HepG2 (cell line): ENCODE data around the gene TNFSF10. TPM values are rescaled to one million over a fixed set of nuclear protein-coding genes. Genes with fewer than 3 reads are reported as not detected.
A peak's percentile ranks its signal among the peaks of the same experiment; 100 is the strongest.

Source experiments
- ATAC-seq: fragments of 200-7000 bp; cut with Tn5 transposase; 3 replicates; pipeline ENCODE4 v1.9.1; 2020; ENCODE audit warnings: mild to moderate bottlenecking, moderate library complexity
- BruUV-seq: library from RNA; stranded (reverse); fragments of 400-500 nt; replicated peaks from 2 replicates; lab custom pipeline; 2021; lab: Mats Ljungman, UMichigan
- CTCF ChIA-PET: fragments of 300-600 bp; formaldehyde crosslinking; extraction: SDS; loops from one replicate; lab custom pipeline; 2021; ENCODE audit warnings: low total read pairs, inconsistent platforms, low intra/inter-chr PET ratio; lab: Yijun Ruan, JAX
- POLR2A ChIA-PET: fragments of 350-600 bp; sonication (Branson Sonifier 250); formaldehyde crosslinking; loops from one replicate; lab custom pipeline; 2020; ENCODE audit warnings: antibody characterized with exemption, inconsistent platforms; lab: Yijun Ruan, JAX
- DNase-seq: peaks from one replicate; pipeline ENCODE4 v3.0.0-alpha.2; 2015; ENCODE audit warnings: low spot score
- FAIRE-seq: peaks from 3 replicates; lab custom pipeline; 2011; peaks lifted over from hg19 to GRCh38; lab: Jason Lieb, UNC
- H2AFZ ChIP-seq: one replicate; pipeline ENCODE4 v1.6.1; 2011; ENCODE audit warnings: low read length, inconsistent platforms
- H3K27ac ChIP-seq: fragments of 300-600 bp; 3 replicates; pipeline ENCODE4 v1.8.0; 2011; ENCODE audit warnings: mixed run types, mild to moderate bottlenecking, mixed read lengths, low read length, inconsistent platforms; ENCODE audit not compliant: insufficient read depth; ENCODE audit errors: extremely low read length
- H3K27me3 ChIP-seq, 2 experiments: fragments of 200-600 bp in 1 of 2; 2 replicates in 1 of 2; 3 replicates in 1 of 2; pipeline versions ENCODE4 v1.6.0 to v1.8.0; 2011; ENCODE audit warnings: low read length in 2 of 2, mild to moderate bottlenecking in 2 of 2, moderate library complexity in 2 of 2, inconsistent platforms in 1 of 2; ENCODE audit not compliant: insufficient read depth in 2 of 2, control insufficient read depth in 1 of 2
- H3K36me3 ChIP-seq, 2 experiments: fragments of 200-600 bp in 1 of 2; replicated peaks in 1 of 2; 2 replicates in 1 of 2; 3 replicates in 1 of 2; pipeline versions ENCODE4 v1.5.1 to v1.8.0; 2011; ENCODE audit warnings: low read length in 2 of 2, inconsistent platforms in 1 of 2; ENCODE audit not compliant: insufficient read depth in 2 of 2, control insufficient read depth in 1 of 2
- H3K4me1 ChIP-seq: 2 replicates; pipeline ENCODE4 v1.5.1; 2012; ENCODE audit warnings: low read length, inconsistent platforms; ENCODE audit not compliant: insufficient read depth
- H3K4me2 ChIP-seq: 2 replicates; pipeline ENCODE4 v1.6.0; 2011; ENCODE audit warnings: low read depth, low read length, inconsistent platforms
- H3K4me3 ChIP-seq, 3 experiments: fragments of 200-600 bp in 1 of 3; sonication (generic), shearing (Covaris generic) in 1 of 3; replicated peaks in 1 of 3; 2 replicates each; pipeline ENCODE4 v1.5.1; 2011 to 2016; ENCODE audit warnings: low read length in 3 of 3, inconsistent platforms in 2 of 3, low read depth in 2 of 3, mild to moderate bottlenecking in 2 of 3, control low read depth in 1 of 3, mixed read lengths in 1 of 3; ENCODE audit not compliant: insufficient read depth in 1 of 3
- H3K79me2 ChIP-seq: one replicate; pipeline ENCODE4 v1.6.1; 2011; ENCODE audit warnings: low read length, inconsistent platforms; ENCODE audit not compliant: insufficient read depth
- H3K9ac ChIP-seq: 2 replicates; pipeline ENCODE4 v1.6.0; 2011; ENCODE audit warnings: mild to moderate bottlenecking, low read depth, low read length, inconsistent platforms; ENCODE audit not compliant: insufficient read depth
- H3K9me3 ChIP-seq: 2 replicates; pipeline ENCODE4 v1.5.1; 2012; ENCODE audit warnings: mild to moderate bottlenecking, low read length
- H4K20me1 ChIP-seq: 2 replicates; pipeline ENCODE4 v1.6.0; 2011; ENCODE audit warnings: inconsistent platforms, mild to moderate bottlenecking, low read length, moderate library complexity; ENCODE audit not compliant: insufficient read depth
- ARID2 ChIP-seq: sonication (generic); formaldehyde crosslinking; IDR thresholded peaks from 2 replicates; pipeline ENCODE4 v1.8.1; 2022; ENCODE audit warnings: mild to moderate bottlenecking, missing genetic modification reagents, borderline replicate concordance
- ARID3A ChIP-seq: IDR thresholded peaks from 2 replicates; pipeline ENCODE4 v1.6.1; 2012; ENCODE audit warnings: low read depth, low read length, improper control_type of control experiment
- GPBP1L1 ChIP-seq: sonication (generic); formaldehyde crosslinking; IDR thresholded peaks from 2 replicates; pipeline ENCODE4 v1.5.0; 2020; ENCODE audit warnings: mild to moderate bottlenecking, missing genetic modification reagents
- HINFP ChIP-seq: sonication (generic); formaldehyde crosslinking; IDR thresholded peaks from 2 replicates; pipeline ENCODE4 v1.4.0; 2020; ENCODE audit warnings: low read depth, mild to moderate bottlenecking, missing genetic modification reagents
- HMG20A ChIP-seq: IDR thresholded peaks from 2 replicates; pipeline ENCODE4 v1.6.1; 2016; ENCODE audit warnings: borderline replicate concordance
- NR2F6 ChIP-seq, 2 experiments: IDR thresholded peaks; 2 replicates each; pipeline ENCODE4 v1.6.1; 2016; ENCODE audit warnings: antibody characterized with exemption in 1 of 2, mild to moderate bottlenecking in 1 of 2
- PITX1 ChIP-seq: sonication (generic); formaldehyde crosslinking; IDR thresholded peaks from 2 replicates; pipeline ENCODE4 v1.5.1; 2020; ENCODE audit warnings: mild to moderate bottlenecking, missing genetic modification reagents
- RBM39 ChIP-seq: fragments of 200-400 bp; formaldehyde crosslinking; IDR thresholded peaks from one replicate; pipeline ENCODE4 v1.6.1; 2018; ENCODE audit warnings: antibody characterized with exemption, mild to moderate bottlenecking, low read depth, low read length; ENCODE audit not compliant: poor library complexity, severe bottlenecking
- SP140L ChIP-seq: sonication (generic); formaldehyde crosslinking; IDR thresholded peaks from 2 replicates; pipeline ENCODE4 v1.4.0; 2020; ENCODE audit warnings: missing genetic modification reagents, borderline replicate concordance
- ZFY ChIP-seq: sonication (generic); formaldehyde crosslinking; IDR thresholded peaks from 2 replicates; pipeline ENCODE4 v1.4.0; 2020; ENCODE audit warnings: missing genetic modification reagents
- ZHX2 ChIP-seq, 2 experiments: sonication (generic) in 1 of 2; formaldehyde crosslinking in 1 of 2; IDR thresholded peaks; 2 replicates each; pipeline versions ENCODE4 v1.6.1 to v1.9.0; 2014 to 2022; ENCODE audit warnings: antibody characterized with exemption in 1 of 2, borderline replicate concordance in 1 of 2, inconsistent platforms in 1 of 2, low read depth in 1 of 2, missing genetic modification reagents in 1 of 2
- ZNF644 ChIP-seq: IDR thresholded peaks from 2 replicates; pipeline ENCODE4 v1.6.1; 2016; ENCODE audit warnings: low read depth
- WGBS: methylation state at CpG from one replicate; pipeline ENCODE4 v1.1.6; 2017; ENCODE audit warnings: low lambda C conversion rate; 5-methylcytosine and 5-hydroxymethylcytosine counted together
- in situ Hi-C: cut with HindIII; loops from 2 replicates; pipeline ENCODE4 v1.10.0; 2017; ENCODE audit warnings: low pct_unique_long_range_greater_than_20kb; ENCODE audit not compliant: extremely low pct_ligation_motif_present
- intact Hi-C: fragments of 100-400 bp; cut with micrococcal nuclease; formaldehyde crosslinking; loops from one replicate; pipeline ENCODE4 v1.10.0; 2022; ENCODE audit not compliant: unreplicated experiment
- polyA plus RNA-seq, 8 experiments: library from polyadenylated mRNA; depleted of rRNA in 3 of 8; stranded (reverse) in 7 of 8; unstranded in 1 of 8; fragments of >200 nt; fragmentation: Illumina TruSeq in 4 of 8; extraction: Trizol in 4 of 8; gene quantifications; 2 replicates each; pipeline versions ENCODE4 v1.2.1 to v1.2.3, GENCODE V29; 2011 to 2016; ENCODE audit warnings: low read depth in 4 of 8, missing spikeins in 1 of 8, mixed read lengths in 1 of 8; ENCODE audit not compliant: insufficient read depth in 1 of 8
- total RNA-seq, 5 experiments: library from RNA; depleted of rRNA; stranded (reverse); fragments of >200 nt; fragmentation: Illumina TruSeq; extraction: Trizol; gene quantifications; 2 replicates each; pipeline ENCODE4 v1.2.3, GENCODE V29; 2016; ENCODE audit warnings: low read depth in 1 of 5

TNFSF10 gene
- total and polyA plus RNA-seq, 2 of the 13 experiments (the other 11 are each of a cell fraction or from before 2014, with no cell fraction given) = 8.4 to 9.9 TPM

- 63% methylated on average over 3 of the region's 3 CpGs for WGBS
- CTCF ChIA-PET = no interaction called here
- H3K4me3 ChIP-seq = no peak overlapping the region
- TF ChIP-seq SP140L (CRISPR knock-in tag) = no peak
- TF ChIP-seq HINFP (CRISPR knock-in tag) = no peak
- 0 out of 2 replicates have a peak, but pooled peaks have one; percentile 10 for TF ChIP-seq ZNF644
- no peak for TF ChIP-seq RBM39
- no peak for TF ChIP-seq NR2F6 (IDR thresholded peaks at IDR 0.05)
- TF ChIP-seq NR2F6 (CRISPR knock-in tag; IDR thresholded peaks at IDR 0.05) = no peak
- no peak for TF ChIP-seq PITX1
- TF ChIP-seq GPBP1L1 (CRISPR knock-in tag) = no peak
- no peak for TF ChIP-seq ARID2
- TF ChIP-seq ARID3A = no peak
- TF ChIP-seq ZHX2 (IDR thresholded peaks at IDR 0.05; ENCODE audit: low read depth) = no peak
- no peak for TF ChIP-seq ZHX2 (CRISPR knock-in tag; IDR thresholded peaks at IDR 0.05; ENCODE audit: borderline replicate concordance)
- TF ChIP-seq HMG20A (CRISPR knock-in tag) = no peak
- no peak for TF ChIP-seq ZFY (CRISPR knock-in tag)
These were observed 34.4 kb upstream of the TNFSF10 start for GRCh38 chr3:172557515-172558220.

More at GRCh38 chr3:172557515-172558220, 34.4 kb upstream of the TNFSF10 start:
- intact Hi-C loops (no loop called here), in situ Hi-C loops (no loop called here)
- peaks cover 63% of the 10 kb centered on the region for H3K4me1 ChIP-seq
- H4K20me1 ChIP-seq = no peaks in the 10 kb centered on the region
- no peaks in the 10 kb centered on the region for H3K9me3 ChIP-seq
- BruUV-seq = no TSS peak
- H3K9ac ChIP-seq = no peak overlapping the region
- POLR2A ChIA-PET = interaction anchor here (0.9 to 1.5 kb wide), 3 partner anchors 9 to 44 kb away, joined by 3 to 4 read pairs (median 3); no protein-coding TSS in a partner anchor
- DNase-seq = peak; percentile 38
- no peak for ATAC-seq
- FAIRE-seq = no peak
- H3K36me3 ChIP-seq = no peaks in the 10 kb centered on the region
- no peaks in the 10 kb centered on the region for H3K79me2 ChIP-seq
- H3K4me2 ChIP-seq = peak overlapping the region; percentile 39; the same call in 1 of the 2 replicates
- peak overlapping the region; percentile 69 for H3K27ac ChIP-seq
- no peaks in the 10 kb centered on the region for H3K27me3 ChIP-seq
- H2AFZ ChIP-seq = no peak overlapping the region
